CD4-positive, CD25-positive, alpha-beta regulatory T cell (primary cell): ENCODE measurements around the gene CCSER1. TPM values are rescaled to one million over a fixed set of nuclear protein-coding genes. Genes with fewer than 3 reads are reported as not detected.

Source experiments
- ATAC-seq, 2 donors: fragments of 150-1000 bp; cut with Tn5 transposase; one replicate each; pipeline ENCODE4 v1.10.0; 2021; ENCODE audit warnings: low read depth in 2 of 2, moderate number of reproducible peaks in 2 of 2, moderate library complexity in 1 of 2
- DNase-seq, 3 donors: peaks; one replicate each; pipeline versions ENCODE4 v3.0.0 to v3.0.0-alpha.2; 2012 to 2022; ENCODE audit warnings: mixed read lengths in 1 of 3
- H3K27ac ChIP-seq: one replicate; pipeline ENCODE4 v1.7.0; 2013; ENCODE audit warnings: mild to moderate bottlenecking, low read length; ENCODE audit not compliant: insufficient read depth, poor library complexity, severe bottlenecking
- H3K27me3 ChIP-seq: one replicate; pipeline ENCODE4 v1.7.0; 2013; ENCODE audit warnings: low read length; ENCODE audit not compliant: control insufficient read depth, insufficient read depth
- H3K36me3 ChIP-seq: one replicate; pipeline ENCODE4 v1.7.0; 2013; ENCODE audit warnings: mild to moderate bottlenecking, low read length, moderate library complexity; ENCODE audit not compliant: control insufficient read depth, insufficient read depth
- H3K4me1 ChIP-seq: 2 replicates; pipeline ENCODE4 v1.7.0; 2013; ENCODE audit warnings: mild to moderate bottlenecking, low read length; ENCODE audit not compliant: insufficient read depth, control insufficient read depth, poor library complexity, severe bottlenecking
- H3K4me3 ChIP-seq: one replicate; pipeline ENCODE4 v1.7.0; 2013; ENCODE audit warnings: low read depth, mild to moderate bottlenecking, low read length, moderate library complexity
- H3K9me3 ChIP-seq, 2 experiments: 1 replicate in 1 of 2; 2 replicates in 1 of 2; pipeline ENCODE4 v1.7.0; 2013; ENCODE audit warnings: low read length in 2 of 2, mild to moderate bottlenecking in 1 of 2, moderate library complexity in 1 of 2; ENCODE audit not compliant: control insufficient read depth in 2 of 2
- H3K27ac Mint-ChIP-seq, 3 donors: one replicate each; pipeline ENCODE4 v1.8.0; 2020 to 2022; ENCODE audit warnings: mild to moderate bottlenecking in 3 of 3, mixed read lengths in 3 of 3, moderate library complexity in 2 of 3
- H3K27me3 Mint-ChIP-seq: one replicate; pipeline ENCODE4 v1.8.0; 2022; ENCODE audit warnings: mild to moderate bottlenecking, mixed read lengths
- H3K36me3 Mint-ChIP-seq: one replicate; pipeline ENCODE4 v1.8.0; 2020; ENCODE audit warnings: mixed read lengths
- H3K4me1 Mint-ChIP-seq, 4 donors: one replicate each; pipeline ENCODE4 v1.8.0; 2020 to 2022; ENCODE audit warnings: mixed read lengths in 4 of 4, mild to moderate bottlenecking in 1 of 4
- H3K4me3 Mint-ChIP-seq, 4 donors: one replicate each; pipeline ENCODE4 v1.8.0; 2020 to 2022; ENCODE audit warnings: mild to moderate bottlenecking in 4 of 4, mixed read lengths in 4 of 4, moderate library complexity in 3 of 4
- H3K9me3 Mint-ChIP-seq, 7 donors: one replicate each; pipeline ENCODE4 v1.8.0; 2020 to 2022; ENCODE audit warnings: mixed read lengths in 7 of 7, mild to moderate bottlenecking in 3 of 7, moderate library complexity in 2 of 7
- polyA plus RNA-seq, 4 donors: library from polyadenylated mRNA; unstranded; fragments of 300-500 nt; fragmentation: Illumina TruSeq; gene quantifications; one replicate each; pipeline ENCODE4 v1.2.3, GENCODE V29; 2021
- total RNA-seq: library from RNA; stranded (reverse); gene quantifications from one replicate; pipeline ENCODE4 v1.2.3, GENCODE V29; 2022

CCSER1 gene
- total and polyA plus RNA-seq, 5 donors from 2014 or later, result 0.20 to 0.60 TPM; not detected in 3

- no peak overlapping the region for H3K27ac ChIP-seq
- H3K9me3 ChIP-seq, result no peaks in the 10 kb centered on the region
- no peak for ATAC-seq
- H3K4me3 Mint-ChIP-seq, result no peak overlapping the region
- H3K36me3 Mint-ChIP-seq, result no peaks in the 10 kb centered on the region
- H3K4me1 ChIP-seq, result no peaks in the 10 kb centered on the region
- no peaks in the 10 kb centered on the region for H3K4me1 Mint-ChIP-seq
- H3K9me3 Mint-ChIP-seq, result peaks cover 2 to 7% (median 4%) of the 10 kb centered on the region in 7 donors
- no peaks in the 10 kb centered on the region for H3K36me3 ChIP-seq
- no peaks in the 10 kb centered on the region for H3K27me3 Mint-ChIP-seq
- no peak overlapping the region for H3K27ac Mint-ChIP-seq
- no peak overlapping the region for H3K4me3 ChIP-seq
- no peak for DNase-seq
- H3K27me3 ChIP-seq, result no peaks in the 10 kb centered on the region
Observed at GRCh38 chr4:90274175-90274574, 147.0 kb downstream of the CCSER1 start.

- H3K27me3 Mint-ChIP-seq, result no peaks in the 10 kb centered on the region
- no peaks in the 10 kb centered on the region for H3K36me3 Mint-ChIP-seq
- DNase-seq (no peak), ATAC-seq (no peak)
- peaks cover 0 to 4% (median 0%) of the 10 kb centered on the region in 7 donors for H3K9me3 Mint-ChIP-seq
- H3K4me1 Mint-ChIP-seq, result no peaks in the 10 kb centered on the region
- no peak overlapping the region for H3K4me3 Mint-ChIP-seq
- H3K4me1 ChIP-seq, result no peaks in the 10 kb centered on the region
- no peak overlapping the region for H3K4me3 ChIP-seq
- H3K27ac ChIP-seq, result no peak overlapping the region
- no peaks in the 10 kb centered on the region for H3K27me3 ChIP-seq
- H3K27ac Mint-ChIP-seq, result no peak overlapping the region
- no peaks in the 10 kb centered on the region for H3K9me3 ChIP-seq
- H3K36me3 ChIP-seq, result no peaks in the 10 kb centered on the region
Observed at GRCh38 chr4:90280954-90281353, 153.8 kb downstream of the CCSER1 start.

GRCh38 chr4:90281541-90282355, 154.6 kb downstream of the CCSER1 start:
- H3K4me1 Mint-ChIP-seq, result no peaks in the 10 kb centered on the region
- H3K36me3 Mint-ChIP-seq, result no peaks in the 10 kb centered on the region
- Histone ChIP-seq H3K27me3 (no peaks in the 10 kb centered on the region), H3K4me1 (no peaks in the 10 kb centered on the region), H3K4me3 (no peak overlapping the region), H3K36me3 (no peaks in the 10 kb centered on the region), H3K9me3 (no peaks in the 10 kb centered on the region), H3K27ac (no peak overlapping the region)
- H3K4me3 Mint-ChIP-seq, result no peak overlapping the region
- DNase-seq (no peak), ATAC-seq (no peak)
- H3K27ac Mint-ChIP-seq, result no peak overlapping the region
- no peaks in the 10 kb centered on the region for H3K27me3 Mint-ChIP-seq
- H3K9me3 Mint-ChIP-seq, result peaks cover 0 to 4% (median 0%) of the 10 kb centered on the region in 7 donors

GRCh38 chr4:90290345-90290744, 163.2 kb downstream of the CCSER1 start:
- Histone ChIP-seq H3K27ac (no peak overlapping the region), H3K9me3 (no peaks in the 10 kb centered on the region), H3K27me3 (no peaks in the 10 kb centered on the region), H3K36me3 (no peaks in the 10 kb centered on the region), H3K4me1 (no peaks in the 10 kb centered on the region), H3K4me3 (no peak overlapping the region)
- Mint-ChIP-seq H3K9me3 (no peaks in the 10 kb centered on the region), H3K4me1 (no peaks in the 10 kb centered on the region), H3K4me3 (no peak overlapping the region), H3K36me3 (no peaks in the 10 kb centered on the region), H3K27ac (no peak overlapping the region), H3K27me3 (no peaks in the 10 kb centered on the region)
- ATAC-seq (no peak), DNase-seq (no peak)

GRCh38 chr4:90292438-90292837, 165.2 kb downstream of the CCSER1 start:
- no peaks in the 10 kb centered on the region for H3K4me1 Mint-ChIP-seq
- no peaks in the 10 kb centered on the region for H3K36me3 Mint-ChIP-seq
- H3K9me3 Mint-ChIP-seq, result no peaks in the 10 kb centered on the region
- H3K27me3 Mint-ChIP-seq, result no peaks in the 10 kb centered on the region
- Histone ChIP-seq H3K4me1 (no peaks in the 10 kb centered on the region), H3K36me3 (no peaks in the 10 kb centered on the region), H3K9me3 (no peaks in the 10 kb centered on the region), H3K27ac (no peak overlapping the region), H3K4me3 (no peak overlapping the region), H3K27me3 (no peaks in the 10 kb centered on the region)
- DNase-seq (no peak), ATAC-seq (no peak)
- H3K27ac Mint-ChIP-seq, result no peak overlapping the region
- H3K4me3 Mint-ChIP-seq, result no peak overlapping the region

GRCh38 chr4:90293320-90293719, 166.1 kb downstream of the CCSER1 start:
- no peak overlapping the region for H3K27ac ChIP-seq
- no peaks in the 10 kb centered on the region for H3K4me1 Mint-ChIP-seq
- no peaks in the 10 kb centered on the region for H3K27me3 ChIP-seq
- no peaks in the 10 kb centered on the region for H3K9me3 Mint-ChIP-seq
- H3K9me3 ChIP-seq, result no peaks in the 10 kb centered on the region
- no peaks in the 10 kb centered on the region for H3K27me3 Mint-ChIP-seq
- DNase-seq, result peak in 1 of 3 donors; percentile 0
- H3K36me3 Mint-ChIP-seq, result no peaks in the 10 kb centered on the region
- H3K4me1 ChIP-seq, result no peaks in the 10 kb centered on the region
- no peak overlapping the region for H3K4me3 Mint-ChIP-seq
- H3K36me3 ChIP-seq, result no peaks in the 10 kb centered on the region
- no peak for ATAC-seq
- H3K27ac Mint-ChIP-seq, result no peak overlapping the region
- no peak overlapping the region for H3K4me3 ChIP-seq

- peaks cover 0 to 4% (median 1%) of the 10 kb centered on the region in 7 donors for H3K9me3 Mint-ChIP-seq
- H3K4me3 Mint-ChIP-seq, result no peak overlapping the region
- no peak for DNase-seq
Observed at GRCh38 chr4:90299373-90299772, 172.2 kb downstream of the CCSER1 start.

GRCh38 chr4:90306810-90307209, 179.6 kb downstream of the CCSER1 start:
- H3K4me3 ChIP-seq, result no peak overlapping the region
- DNase-seq, result no peak
- Mint-ChIP-seq H3K27ac (no peak overlapping the region), H3K4me3 (no peak overlapping the region), H3K36me3 (no peaks in the 10 kb centered on the region), H3K27me3 (no peaks in the 10 kb centered on the region), H3K4me1 (no peaks in the 10 kb centered on the region), H3K9me3 (peaks cover 0 to 4% (median 0%) of the 10 kb centered on the region in 7 donors)
- H3K27me3 ChIP-seq, result no peaks in the 10 kb centered on the region
- H3K36me3 ChIP-seq, result no peaks in the 10 kb centered on the region
- H3K4me1 ChIP-seq, result no peaks in the 10 kb centered on the region
- no peak overlapping the region for H3K27ac ChIP-seq
- ATAC-seq, result no peak
- no peaks in the 10 kb centered on the region for H3K9me3 ChIP-seq

More at GRCh38 chr4:90299373-90299772, 172.2 kb downstream of the CCSER1 start:
- Histone ChIP-seq H3K27me3 (no peaks in the 10 kb centered on the region), H3K4me3 (no peak overlapping the region), H3K27ac (no peak overlapping the region), H3K9me3 (no peaks in the 10 kb centered on the region), H3K36me3 (no peaks in the 10 kb centered on the region), H3K4me1 (no peaks in the 10 kb centered on the region)
- no peak overlapping the region for H3K27ac Mint-ChIP-seq
- peaks cover 0 to 4% (median 0%) of the 10 kb centered on the region in 4 donors for H3K4me1 Mint-ChIP-seq
- H3K36me3 Mint-ChIP-seq, result no peaks in the 10 kb centered on the region
- no peaks in the 10 kb centered on the region for H3K27me3 Mint-ChIP-seq
- no peak for ATAC-seq
